HepG2 (cell line): ENCODE results near the gene ADRA1B. TPM values are rescaled to one million over a fixed set of nuclear protein-coding genes. Genes with fewer than 3 reads are reported as not detected.

ENCODE experiments used
- ATAC-seq: fragments of 200-7000 bp; cut with Tn5 transposase; 3 replicates; pipeline ENCODE4 v1.9.1; 2020; ENCODE audit warnings: mild to moderate bottlenecking, moderate library complexity
- BruUV-seq: library from RNA; stranded (reverse); fragments of 400-500 nt; replicated peaks from 2 replicates; lab custom pipeline; 2021; lab: Mats Ljungman, UMichigan
- CTCF ChIA-PET: fragments of 300-600 bp; formaldehyde crosslinking; extraction: SDS; loops from one replicate; lab custom pipeline; 2021; ENCODE audit warnings: low total read pairs, inconsistent platforms, low intra/inter-chr PET ratio; lab: Yijun Ruan, JAX
- POLR2A ChIA-PET: fragments of 350-600 bp; sonication (Branson Sonifier 250); formaldehyde crosslinking; loops from one replicate; lab custom pipeline; 2020; ENCODE audit warnings: antibody characterized with exemption, inconsistent platforms; lab: Yijun Ruan, JAX
- DNase-seq: peaks from one replicate; pipeline ENCODE4 v3.0.0-alpha.2; 2015; ENCODE audit warnings: low spot score
- FAIRE-seq: peaks from 3 replicates; lab custom pipeline; 2011; peaks lifted over from hg19 to GRCh38; lab: Jason Lieb, UNC
- H2AFZ ChIP-seq: one replicate; pipeline ENCODE4 v1.6.1; 2011; ENCODE audit warnings: low read length, inconsistent platforms
- H3K27ac ChIP-seq: fragments of 300-600 bp; 3 replicates; pipeline ENCODE4 v1.8.0; 2011; ENCODE audit warnings: mixed run types, mild to moderate bottlenecking, mixed read lengths, low read length, inconsistent platforms; ENCODE audit not compliant: insufficient read depth; ENCODE audit errors: extremely low read length
- H3K27me3 ChIP-seq, 2 experiments: fragments of 200-600 bp in 1 of 2; 2 replicates in 1 of 2; 3 replicates in 1 of 2; pipeline versions ENCODE4 v1.6.0 to v1.8.0; 2011; ENCODE audit warnings: low read length in 2 of 2, mild to moderate bottlenecking in 2 of 2, moderate library complexity in 2 of 2, inconsistent platforms in 1 of 2; ENCODE audit not compliant: insufficient read depth in 2 of 2, control insufficient read depth in 1 of 2
- H3K36me3 ChIP-seq, 2 experiments: fragments of 200-600 bp in 1 of 2; replicated peaks in 1 of 2; 2 replicates in 1 of 2; 3 replicates in 1 of 2; pipeline versions ENCODE4 v1.5.1 to v1.8.0; 2011; ENCODE audit warnings: low read length in 2 of 2, inconsistent platforms in 1 of 2; ENCODE audit not compliant: insufficient read depth in 2 of 2, control insufficient read depth in 1 of 2
- H3K4me1 ChIP-seq: 2 replicates; pipeline ENCODE4 v1.5.1; 2012; ENCODE audit warnings: low read length, inconsistent platforms; ENCODE audit not compliant: insufficient read depth
- H3K4me2 ChIP-seq: 2 replicates; pipeline ENCODE4 v1.6.0; 2011; ENCODE audit warnings: low read depth, low read length, inconsistent platforms
- H3K4me3 ChIP-seq, 3 experiments: fragments of 200-600 bp in 1 of 3; sonication (generic), shearing (Covaris generic) in 1 of 3; replicated peaks in 1 of 3; 2 replicates each; pipeline ENCODE4 v1.5.1; 2011 to 2016; ENCODE audit warnings: low read length in 3 of 3, inconsistent platforms in 2 of 3, low read depth in 2 of 3, mild to moderate bottlenecking in 2 of 3, control low read depth in 1 of 3, mixed read lengths in 1 of 3; ENCODE audit not compliant: insufficient read depth in 1 of 3
- H3K79me2 ChIP-seq: one replicate; pipeline ENCODE4 v1.6.1; 2011; ENCODE audit warnings: low read length, inconsistent platforms; ENCODE audit not compliant: insufficient read depth
- H3K9ac ChIP-seq: 2 replicates; pipeline ENCODE4 v1.6.0; 2011; ENCODE audit warnings: mild to moderate bottlenecking, low read depth, low read length, inconsistent platforms; ENCODE audit not compliant: insufficient read depth
- H3K9me3 ChIP-seq: 2 replicates; pipeline ENCODE4 v1.5.1; 2012; ENCODE audit warnings: mild to moderate bottlenecking, low read length
- H4K20me1 ChIP-seq: 2 replicates; pipeline ENCODE4 v1.6.0; 2011; ENCODE audit warnings: inconsistent platforms, mild to moderate bottlenecking, low read length, moderate library complexity; ENCODE audit not compliant: insufficient read depth
- DNMT1 ChIP-seq: sonication (generic); formaldehyde crosslinking; IDR thresholded peaks from 2 replicates; pipeline ENCODE4 v1.5.1; 2020; ENCODE audit warnings: mild to moderate bottlenecking, missing genetic modification reagents
- HES4 ChIP-seq: sonication (generic); formaldehyde crosslinking; IDR thresholded peaks from 2 replicates; pipeline ENCODE4 v1.9.0; 2021; ENCODE audit warnings: mild to moderate bottlenecking, missing genetic modification reagents, borderline replicate concordance
- KAT2B ChIP-seq: fragments of 150-350 bp; IDR thresholded peaks from 2 replicates; pipeline ENCODE4 v1.6.1; 2014; ENCODE audit warnings: low read depth, low read length, borderline replicate concordance
- MIER2 ChIP-seq: IDR thresholded peaks from 2 replicates; pipeline ENCODE4 v1.6.1; 2016; ENCODE audit warnings: missing biosample characterization, missing genetic modification reagents
- PBX2 ChIP-seq: IDR thresholded peaks from 2 replicates; pipeline ENCODE4 v1.6.1; 2016; ENCODE audit warnings: control low read depth
- SIN3A ChIP-seq: IDR thresholded peaks from 2 replicates; pipeline ENCODE4 v1.6.1; 2011; ENCODE audit warnings: low read depth, mild to moderate bottlenecking, control low read depth, low read length, borderline replicate concordance
- ZBTB4 ChIP-seq: sonication (generic); formaldehyde crosslinking; IDR thresholded peaks from 2 replicates; pipeline ENCODE4 v1.4.0; 2020; ENCODE audit warnings: missing genetic modification reagents, mild to moderate bottlenecking, borderline replicate concordance
- ZBTB7A ChIP-seq: sonication (generic); formaldehyde crosslinking; IDR thresholded peaks from 2 replicates; pipeline ENCODE4 v1.8.0; 2022; ENCODE audit warnings: mild to moderate bottlenecking, missing genetic modification reagents
- ZNF354B ChIP-seq: sonication (generic); formaldehyde crosslinking; IDR thresholded peaks from 2 replicates; pipeline ENCODE4 v1.8.0; 2022; ENCODE audit warnings: mild to moderate bottlenecking, missing genetic modification reagents
- ZNF674 ChIP-seq: sonication (generic); formaldehyde crosslinking; IDR thresholded peaks from 2 replicates; pipeline ENCODE4 v1.5.0; 2020; ENCODE audit warnings: low read depth, mild to moderate bottlenecking, missing genetic modification reagents
- WGBS: methylation state at CpG from one replicate; pipeline ENCODE4 v1.1.6; 2017; ENCODE audit warnings: low lambda C conversion rate; 5-methylcytosine and 5-hydroxymethylcytosine counted together
- in situ Hi-C: cut with HindIII; loops from 2 replicates; pipeline ENCODE4 v1.10.0; 2017; ENCODE audit warnings: low pct_unique_long_range_greater_than_20kb; ENCODE audit not compliant: extremely low pct_ligation_motif_present
- intact Hi-C: fragments of 100-400 bp; cut with micrococcal nuclease; formaldehyde crosslinking; loops from one replicate; pipeline ENCODE4 v1.10.0; 2022; ENCODE audit not compliant: unreplicated experiment
- polyA plus RNA-seq, 8 experiments: library from polyadenylated mRNA; depleted of rRNA in 3 of 8; stranded (reverse) in 7 of 8; unstranded in 1 of 8; fragments of >200 nt; fragmentation: Illumina TruSeq in 4 of 8; extraction: Trizol in 4 of 8; gene quantifications; 2 replicates each; pipeline versions ENCODE4 v1.2.1 to v1.2.3, GENCODE V29; 2011 to 2016; ENCODE audit warnings: low read depth in 4 of 8, missing spikeins in 1 of 8, mixed read lengths in 1 of 8; ENCODE audit not compliant: insufficient read depth in 1 of 8
- total RNA-seq, 5 experiments: library from RNA; depleted of rRNA; stranded (reverse); fragments of >200 nt; fragmentation: Illumina TruSeq; extraction: Trizol; gene quantifications; 2 replicates each; pipeline ENCODE4 v1.2.3, GENCODE V29; 2016; ENCODE audit warnings: low read depth in 1 of 5
- TF ChIP-seq, protein P1 (sequence below): sonication (generic); formaldehyde crosslinking; conservative IDR thresholded peaks from 2 replicates; pipeline ENCODE4 v1.8.0; 2022; ENCODE audit warnings: missing genetic modification reagents

The ADRA1B gene
- total and polyA plus RNA-seq, 2 of the 13 experiments (the other 11 are each of a cell fraction or from before 2014, with no cell fraction given): not detected

GRCh38 chr5:159880676-159881075 is 35.6 kb upstream of the ADRA1B start:
- intact Hi-C loops: no loop called here
- FAIRE-seq (no peak), ATAC-seq (no peak), DNase-seq (no peak)
- Histone ChIP-seq H3K4me2 (no peak overlapping the region), H3K36me3 (no peaks in the 10 kb centered on the region), H3K9me3 (no peaks in the 10 kb centered on the region), H2AFZ (no peak overlapping the region), H3K4me1 (no peaks in the 10 kb centered on the region), H3K27ac (no peak overlapping the region), H3K4me3 (no peak overlapping the region), H4K20me1 (no peaks in the 10 kb centered on the region), H3K79me2 (no peaks in the 10 kb centered on the region), H3K9ac (no peak overlapping the region), H3K27me3 (peaks cover 0 to 8% of the 10 kb centered on the region in 2 experiments; a peak in 2 of 5 replicates)
- TF ChIP-seq ZNF354B (CRISPR knock-in tag) (no peak), ZNF674 (CRISPR knock-in tag) (no peak), SIN3A (no peak), DNMT1 (CRISPR knock-in tag) (no peak), HES4 (CRISPR knock-in tag) (no peak), ZBTB7A (CRISPR knock-in tag) (no peak)
- BruUV-seq: no TSS peak
- CTCF ChIA-PET: no interaction called here
- POLR2A ChIA-PET: no interaction called here
- in situ Hi-C loops: no loop called here
- WGBS: 0% methylated on average over 2 of the region's 2 CpGs

DNA sequence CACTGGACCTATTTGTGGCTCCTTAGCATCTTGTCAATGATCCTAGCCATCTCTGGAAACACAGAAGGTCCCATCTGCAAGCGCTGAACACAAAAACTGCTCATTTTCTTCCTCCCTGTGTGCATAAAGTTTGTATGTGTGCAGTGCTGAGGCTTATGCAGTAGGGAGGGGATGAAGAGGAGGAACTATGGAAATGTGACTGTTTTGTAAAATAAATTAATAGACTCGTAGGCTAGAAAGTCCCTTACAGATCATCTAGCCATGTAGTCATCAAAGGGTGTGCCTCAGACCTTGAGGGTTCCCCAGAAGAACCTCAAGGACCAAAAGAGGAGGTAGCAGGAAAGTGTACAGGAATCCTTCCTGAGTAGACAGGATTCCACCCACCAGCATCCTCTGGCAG is 34.3 kb upstream of the ADRA1B start:
- intact Hi-C loops (no loop called here), in situ Hi-C loops (no loop called here)
- ChIA-PET CTCF (no interaction called here), POLR2A (no interaction called here)
- Histone ChIP-seq H3K27me3 (peaks cover 0 to 5% of the 10 kb centered on the region in 2 experiments; a peak in 1 of 5 replicates), H3K4me1 (no peaks in the 10 kb centered on the region), H4K20me1 (no peaks in the 10 kb centered on the region), H3K9ac (no peak overlapping the region), H3K9me3 (no peaks in the 10 kb centered on the region), H2AFZ (no peak overlapping the region), H3K4me3 (no peak overlapping the region), H3K4me2 (no peak overlapping the region), H3K79me2 (no peaks in the 10 kb centered on the region), H3K27ac (no peak overlapping the region), H3K36me3 (no peaks in the 10 kb centered on the region)
- DNase-seq (no peak), FAIRE-seq (no peak), ATAC-seq (no peak)
- 0% methylated on average over 2 of the region's 2 CpGs for WGBS
- BruUV-seq: no TSS peak
- no peak for TF ChIP-seq ZBTB4 (CRISPR knock-in tag)
- no peak for TF ChIP-seq KAT2B
- TF ChIP-seq, protein P1, sequence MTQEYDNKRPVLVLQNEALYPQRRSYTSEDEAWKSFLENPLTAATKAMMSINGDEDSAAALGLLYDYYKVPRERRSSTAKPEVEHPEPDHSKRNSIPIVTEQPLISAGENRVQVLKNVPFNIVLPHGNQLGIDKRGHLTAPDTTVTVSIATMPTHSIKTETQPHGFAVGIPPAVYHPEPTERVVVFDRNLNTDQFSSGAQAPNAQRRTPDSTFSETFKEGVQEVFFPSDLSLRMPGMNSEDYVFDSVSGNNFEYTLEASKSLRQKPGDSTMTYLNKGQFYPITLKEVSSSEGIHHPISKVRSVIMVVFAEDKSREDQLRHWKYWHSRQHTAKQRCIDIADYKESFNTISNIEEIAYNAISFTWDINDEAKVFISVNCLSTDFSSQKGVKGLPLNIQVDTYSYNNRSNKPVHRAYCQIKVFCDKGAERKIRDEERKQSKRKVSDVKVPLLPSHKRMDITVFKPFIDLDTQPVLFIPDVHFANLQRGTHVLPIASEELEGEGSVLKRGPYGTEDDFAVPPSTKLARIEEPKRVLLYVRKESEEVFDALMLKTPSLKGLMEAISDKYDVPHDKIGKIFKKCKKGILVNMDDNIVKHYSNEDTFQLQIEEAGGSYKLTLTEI (CRISPR knock-in tag): no peak
- no peak for TF ChIP-seq MIER2 (CRISPR knock-in tag)
- no peak for TF ChIP-seq PBX2 (CRISPR knock-in tag)
